Panc1 (cell line): ENCODE results near the gene GPR82.

Source experiments
- POLR2AphosphoS5 ChIP-seq: IDR thresholded peaks from 2 replicates; pipeline ENCODE4 v1.6.1; 2012; ENCODE audit warnings: mild to moderate bottlenecking, low read depth, low read length, moderate library complexity
- TF ChIP-seq, protein P1 (sequence below): fragments of 450-650 bp; IDR thresholded peaks from 2 replicates; pipeline ENCODE4 v1.5.1; 2017; ENCODE audit warnings: mild to moderate bottlenecking

DNA sequence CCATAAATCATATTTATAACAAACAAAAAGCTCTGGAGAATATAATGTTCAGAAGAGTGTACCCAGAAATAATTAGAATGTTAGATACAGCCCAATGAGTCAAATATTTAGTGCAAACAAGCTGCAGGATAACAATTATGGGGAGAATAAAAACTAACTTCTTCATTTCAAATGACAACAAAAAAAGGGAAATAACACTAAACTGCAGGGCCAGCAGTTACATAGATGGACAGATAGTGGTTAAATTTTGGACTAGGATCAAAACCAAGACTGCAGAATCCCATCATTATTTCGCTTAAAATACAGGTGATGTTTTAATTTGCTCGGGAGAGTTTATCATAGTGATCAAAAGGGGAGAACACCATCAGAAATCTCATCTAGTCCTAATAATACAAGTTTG, 35.8 kb upstream of the GPR82 start:
- TF ChIP-seq, protein P1, sequence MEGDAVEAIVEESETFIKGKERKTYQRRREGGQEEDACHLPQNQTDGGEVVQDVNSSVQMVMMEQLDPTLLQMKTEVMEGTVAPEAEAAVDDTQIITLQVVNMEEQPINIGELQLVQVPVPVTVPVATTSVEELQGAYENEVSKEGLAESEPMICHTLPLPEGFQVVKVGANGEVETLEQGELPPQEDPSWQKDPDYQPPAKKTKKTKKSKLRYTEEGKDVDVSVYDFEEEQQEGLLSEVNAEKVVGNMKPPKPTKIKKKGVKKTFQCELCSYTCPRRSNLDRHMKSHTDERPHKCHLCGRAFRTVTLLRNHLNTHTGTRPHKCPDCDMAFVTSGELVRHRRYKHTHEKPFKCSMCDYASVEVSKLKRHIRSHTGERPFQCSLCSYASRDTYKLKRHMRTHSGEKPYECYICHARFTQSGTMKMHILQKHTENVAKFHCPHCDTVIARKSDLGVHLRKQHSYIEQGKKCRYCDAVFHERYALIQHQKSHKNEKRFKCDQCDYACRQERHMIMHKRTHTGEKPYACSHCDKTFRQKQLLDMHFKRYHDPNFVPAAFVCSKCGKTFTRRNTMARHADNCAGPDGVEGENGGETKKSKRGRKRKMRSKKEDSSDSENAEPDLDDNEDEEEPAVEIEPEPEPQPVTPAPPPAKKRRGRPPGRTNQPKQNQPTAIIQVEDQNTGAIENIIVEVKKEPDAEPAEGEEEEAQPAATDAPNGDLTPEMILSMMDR, result no peak
- TF ChIP-seq POLR2AphosphoS5, result no peak
